ENCODE data around the gene SYNM.
"Not testable (repeated sequence)": the region's sequence is repeated elsewhere in the genome, so short reads cannot be mapped to it uniquely, and the experiment has no call there.

The SYNM gene

GRCh38 chr15:99106417-99107220 is 1.7 kb downstream of the SYNM start:
- H3K4me3 ChIP-seq (ENCODE audit: low read length), result no peak overlapping the region
- H3K36me3 ChIP-seq (ENCODE audit: control insufficient read depth, insufficient read depth, low read length), result no peaks in the 10 kb centered on the region
- H3K9me3 ChIP-seq (ENCODE audit: control insufficient read depth, insufficient read depth, low read length), result no peaks in the 10 kb centered on the region
- peaks cover 22% of the 10 kb centered on the region for H3K27me3 ChIP-seq (ENCODE audit: control insufficient read depth, insufficient read depth, low read length)
- no peak for DNase-seq (ENCODE audit: low read depth, low spot score)
- H3K4me1 ChIP-seq (ENCODE audit: control insufficient read depth, insufficient read depth, low read length), result no peaks in the 10 kb centered on the region; the same call in 1 of the 2 replicates
- WGBS (ENCODE audit: insufficient coverage, insufficient read length), result no CpG with 5 or more reads among the region's 15 CpGs
- no peak overlapping the region for H3K27ac ChIP-seq (ENCODE audit: low read length)

- no CpG with 5 or more reads among the region's 5 CpGs for WGBS (ENCODE audit: insufficient coverage, insufficient read length)
- Histone ChIP-seq H3K27me3 (ENCODE audit: control insufficient read depth, insufficient read depth, low read length) (peaks cover 22% of the 10 kb centered on the region), H3K9me3 (ENCODE audit: control insufficient read depth, insufficient read depth, low read length) (no peaks in the 10 kb centered on the region), H3K27ac (ENCODE audit: low read length) (no peak overlapping the region), H3K4me3 (ENCODE audit: low read length) (no peak overlapping the region), H3K4me1 (ENCODE audit: control insufficient read depth, insufficient read depth, low read length) (no peaks in the 10 kb centered on the region; the same call in 1 of the 2 replicates), H3K36me3 (ENCODE audit: control insufficient read depth, insufficient read depth, low read length) (no peaks in the 10 kb centered on the region)
- DNase-seq (ENCODE audit: low read depth, low spot score), result no peak
These were observed 4.1 kb downstream of the SYNM start for GRCh38 chr15:99108993-99109392.

- Histone ChIP-seq H3K4me3 (ENCODE audit: low read length) (no peak overlapping the region), H3K4me1 (ENCODE audit: control insufficient read depth, insufficient read depth, low read length) (no peaks in the 10 kb centered on the region; the same call in 1 of the 2 replicates), H3K27ac (ENCODE audit: low read length) (no peak overlapping the region), H3K36me3 (ENCODE audit: control insufficient read depth, insufficient read depth, low read length) (no peaks in the 10 kb centered on the region), H3K9me3 (ENCODE audit: control insufficient read depth, insufficient read depth, low read length) (no peaks in the 10 kb centered on the region), H3K27me3 (ENCODE audit: control insufficient read depth, insufficient read depth, low read length) (peaks cover 22% of the 10 kb centered on the region)
- DNase-seq (ENCODE audit: low read depth, low spot score), result no peak
- no CpG with 5 or more reads among the region's 10 CpGs for WGBS (ENCODE audit: insufficient coverage, insufficient read length)
These were observed 4.7 kb downstream of the SYNM start for GRCh38 chr15:99109555-99110021.

GRCh38 chr15:99110093-99110492 is 5.2 kb downstream of the SYNM start:
- no CpG with 5 or more reads among the region's 12 CpGs for WGBS (ENCODE audit: insufficient coverage, insufficient read length)
- Histone ChIP-seq H3K9me3 (ENCODE audit: control insufficient read depth, insufficient read depth, low read length) (no peaks in the 10 kb centered on the region), H3K36me3 (ENCODE audit: control insufficient read depth, insufficient read depth, low read length) (no peaks in the 10 kb centered on the region), H3K4me3 (ENCODE audit: low read length) (no peak overlapping the region), H3K27ac (ENCODE audit: low read length) (no peak overlapping the region), H3K27me3 (ENCODE audit: control insufficient read depth, insufficient read depth, low read length) (peaks cover 22% of the 10 kb centered on the region), H3K4me1 (ENCODE audit: control insufficient read depth, insufficient read depth, low read length) (no peaks in the 10 kb centered on the region; the same call in 1 of the 2 replicates)
- no peak for DNase-seq (ENCODE audit: low read depth, low spot score)

GRCh38 chr15:99110581-99111320 is 5.9 kb downstream of the SYNM start:
- Histone ChIP-seq H3K4me1 (ENCODE audit: control insufficient read depth, insufficient read depth, low read length) (no peaks in the 10 kb centered on the region; the same call in 1 of the 2 replicates), H3K9me3 (ENCODE audit: control insufficient read depth, insufficient read depth, low read length) (no peaks in the 10 kb centered on the region), H3K27ac (ENCODE audit: low read length) (no peak overlapping the region), H3K4me3 (ENCODE audit: low read length) (no peak overlapping the region), H3K36me3 (ENCODE audit: control insufficient read depth, insufficient read depth, low read length) (no peaks in the 10 kb centered on the region), H3K27me3 (ENCODE audit: control insufficient read depth, insufficient read depth, low read length) (peaks cover 18% of the 10 kb centered on the region)
- DNase-seq (ENCODE audit: low read depth, low spot score), result no peak
- WGBS (ENCODE audit: insufficient coverage, insufficient read length), result no CpG with 5 or more reads among the region's 8 CpGs

GRCh38 chr15:99111641-99112040 is 6.8 kb downstream of the SYNM start:
- H3K9me3 ChIP-seq (ENCODE audit: control insufficient read depth, insufficient read depth, low read length); DNase-seq (ENCODE audit: low read depth, low spot score); H3K27me3 ChIP-seq (ENCODE audit: control insufficient read depth, insufficient read depth, low read length); H3K4me3 ChIP-seq (ENCODE audit: low read length); H3K36me3 ChIP-seq (ENCODE audit: control insufficient read depth, insufficient read depth, low read length); H3K27ac ChIP-seq (ENCODE audit: low read length); H3K4me1 ChIP-seq (ENCODE audit: control insufficient read depth, insufficient read depth, low read length): not testable (repeated sequence)
- WGBS (ENCODE audit: insufficient coverage, insufficient read length), result no CpG with 5 or more reads among the region's 8 CpGs

GRCh38 chr15:99113547-99114271 is 8.8 kb downstream of the SYNM start:
- no peak for DNase-seq (ENCODE audit: low read depth, low spot score)
- Histone ChIP-seq H3K9me3 (ENCODE audit: control insufficient read depth, insufficient read depth, low read length) (no peaks in the 10 kb centered on the region), H3K4me3 (ENCODE audit: low read length) (no peak overlapping the region), H3K4me1 (ENCODE audit: control insufficient read depth, insufficient read depth, low read length) (no peaks in the 10 kb centered on the region), H3K27me3 (ENCODE audit: control insufficient read depth, insufficient read depth, low read length) (no peaks in the 10 kb centered on the region), H3K36me3 (ENCODE audit: control insufficient read depth, insufficient read depth, low read length) (no peaks in the 10 kb centered on the region), H3K27ac (ENCODE audit: low read length) (no peak overlapping the region)
- WGBS (ENCODE audit: insufficient coverage, insufficient read length), result no CpG with 5 or more reads among the region's 13 CpGs

- DNase-seq (ENCODE audit: low read depth, low spot score), result no peak
- H3K4me3 ChIP-seq (ENCODE audit: low read length), result no peak overlapping the region
- H3K9me3 ChIP-seq (ENCODE audit: control insufficient read depth, insufficient read depth, low read length), result no peaks in the 10 kb centered on the region
- no peaks in the 10 kb centered on the region for H3K4me1 ChIP-seq (ENCODE audit: control insufficient read depth, insufficient read depth, low read length)
- H3K36me3 ChIP-seq (ENCODE audit: control insufficient read depth, insufficient read depth, low read length), result no peaks in the 10 kb centered on the region
- no peaks in the 10 kb centered on the region for H3K27me3 ChIP-seq (ENCODE audit: control insufficient read depth, insufficient read depth, low read length)
- no peak overlapping the region for H3K27ac ChIP-seq (ENCODE audit: low read length)
- WGBS (ENCODE audit: insufficient coverage, insufficient read length), result no CpG with 5 or more reads among the region's 12 CpGs
These were observed 9.8 kb downstream of the SYNM start for GRCh38 chr15:99114511-99115299.

- no peaks in the 10 kb centered on the region for H3K4me1 ChIP-seq (ENCODE audit: control insufficient read depth, insufficient read depth, low read length)
- WGBS (ENCODE audit: insufficient coverage, insufficient read length), result no CpG with 5 or more reads among the region's 11 CpGs
- no peak overlapping the region for H3K27ac ChIP-seq (ENCODE audit: low read length)
- no peak for DNase-seq (ENCODE audit: low read depth, low spot score)
- H3K27me3 ChIP-seq (ENCODE audit: control insufficient read depth, insufficient read depth, low read length), result no peaks in the 10 kb centered on the region
- H3K4me3 ChIP-seq (ENCODE audit: low read length), result no peak overlapping the region
- no peaks in the 10 kb centered on the region for H3K9me3 ChIP-seq (ENCODE audit: control insufficient read depth, insufficient read depth, low read length)
- no peaks in the 10 kb centered on the region for H3K36me3 ChIP-seq (ENCODE audit: control insufficient read depth, insufficient read depth, low read length)
These were observed 10.7 kb downstream of the SYNM start for GRCh38 chr15:99115300-99116215.
